Testis (tissue), 2 donors: Measurements from ENCODE around the gene MIF4GD.

Experiments used
- POLR2A ChIP-seq: fragments of 450-650 bp; IDR thresholded peaks from one replicate; pipeline ENCODE4 v1.6.1; 2017; ENCODE audit warnings: antibody characterized with exemption, mild to moderate bottlenecking, moderate library complexity
- TF ChIP-seq, protein P1 (sequence below), 3 experiments: fragments of 450-650 bp in 2 of 3; fragments of 200-600 bp in 1 of 3; sonication (generic) in 1 of 3; IDR thresholded peaks; one replicate each; pipeline ENCODE4 v1.5.1; 2016 to 2019; ENCODE audit warnings: antibody characterized with exemption in 3 of 3, mild to moderate bottlenecking in 2 of 3, moderate library complexity in 1 of 3

DNA sequence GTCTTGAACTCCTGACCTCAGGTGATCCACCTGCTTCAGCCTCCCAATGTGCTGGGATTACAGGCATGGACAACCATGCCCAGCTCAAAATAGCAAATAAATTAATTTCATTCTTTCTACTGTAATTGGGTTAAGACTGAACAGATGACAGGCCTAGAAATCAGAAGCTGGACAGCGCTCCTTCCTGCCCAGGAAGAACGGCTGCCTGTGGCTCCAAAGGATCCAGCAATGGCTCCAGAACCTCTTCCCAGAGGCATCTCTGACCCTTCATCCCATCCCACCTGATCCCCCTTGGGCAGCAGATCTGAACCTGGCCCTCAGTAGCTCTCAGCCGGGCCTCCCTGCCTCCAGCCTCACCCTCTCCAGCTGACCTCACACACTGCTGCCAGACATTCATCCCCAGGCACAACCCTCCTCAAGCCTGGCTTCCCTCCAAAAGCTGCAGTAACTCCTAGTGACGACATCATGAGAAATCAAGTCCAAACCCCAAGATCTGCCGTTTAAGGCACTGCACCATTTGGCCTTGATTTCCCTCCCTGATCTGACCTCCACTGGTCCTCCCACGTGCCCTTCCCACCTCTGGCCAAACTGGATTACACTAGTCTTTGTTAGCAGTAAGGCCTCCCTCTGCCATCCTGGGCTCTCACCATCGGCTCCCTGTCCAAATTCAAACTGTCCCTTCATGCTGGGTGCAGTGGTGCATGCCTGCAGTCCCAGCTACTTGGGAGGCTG, 3.1 kb upstream of the MIF4GD start:
- no peak for TF ChIP-seq POLR2A
- TF ChIP-seq, protein P1, sequence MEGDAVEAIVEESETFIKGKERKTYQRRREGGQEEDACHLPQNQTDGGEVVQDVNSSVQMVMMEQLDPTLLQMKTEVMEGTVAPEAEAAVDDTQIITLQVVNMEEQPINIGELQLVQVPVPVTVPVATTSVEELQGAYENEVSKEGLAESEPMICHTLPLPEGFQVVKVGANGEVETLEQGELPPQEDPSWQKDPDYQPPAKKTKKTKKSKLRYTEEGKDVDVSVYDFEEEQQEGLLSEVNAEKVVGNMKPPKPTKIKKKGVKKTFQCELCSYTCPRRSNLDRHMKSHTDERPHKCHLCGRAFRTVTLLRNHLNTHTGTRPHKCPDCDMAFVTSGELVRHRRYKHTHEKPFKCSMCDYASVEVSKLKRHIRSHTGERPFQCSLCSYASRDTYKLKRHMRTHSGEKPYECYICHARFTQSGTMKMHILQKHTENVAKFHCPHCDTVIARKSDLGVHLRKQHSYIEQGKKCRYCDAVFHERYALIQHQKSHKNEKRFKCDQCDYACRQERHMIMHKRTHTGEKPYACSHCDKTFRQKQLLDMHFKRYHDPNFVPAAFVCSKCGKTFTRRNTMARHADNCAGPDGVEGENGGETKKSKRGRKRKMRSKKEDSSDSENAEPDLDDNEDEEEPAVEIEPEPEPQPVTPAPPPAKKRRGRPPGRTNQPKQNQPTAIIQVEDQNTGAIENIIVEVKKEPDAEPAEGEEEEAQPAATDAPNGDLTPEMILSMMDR (IDR thresholded peaks at IDR 0.05), result no peak
